ENCODE measurements around the gene PROB1.

Gene PROB1

GRCh38 chr5:139439013-139439903, 44.4 kb upstream of the PROB1 start, which contains the start of gene DNAJC18:
Gene DNAJC18 (minus strand): TSS chr5:139439525. CDS start chr5:139439445, 80 bp downstream.
- peak; percentile 83 for ATAC-seq
- TF ChIP-seq ZNF8 (CRISPR knock-in tag; IDR thresholded peaks at IDR 0.05) (no peak), TSHZ2 (CRISPR knock-in tag; IDR thresholded peaks at IDR 0.05) (0 out of 2 replicates have a peak, but pooled peaks have one; percentile 60), TCF4 (CRISPR knock-in tag; IDR thresholded peaks at IDR 0.05; ENCODE audit: borderline replicate concordance) (no peak), ZFP3 (CRISPR knock-in tag; IDR thresholded peaks at IDR 0.05) (peak; percentile 54; the same call in 1 of the 2 replicates)

- ATAC-seq, result no peak
- TF ChIP-seq SNAI2 (CRISPR knock-in tag; IDR thresholded peaks at IDR 0.05) (no peak), ZFP30 (CRISPR knock-in tag; IDR thresholded peaks at IDR 0.05) (no peak), BACH2 (CRISPR knock-in tag; IDR thresholded peaks at IDR 0.05; ENCODE audit: borderline replicate concordance) (no peak), OSR1 (CRISPR knock-in tag; IDR thresholded peaks at IDR 0.05) (no peak), ZC3H10 (CRISPR knock-in tag; IDR thresholded peaks at IDR 0.05) (no peak), CSDC2 (CRISPR knock-in tag; IDR thresholded peaks at IDR 0.05) (no peak), PPARA (CRISPR knock-in tag; IDR thresholded peaks at IDR 0.05; ENCODE audit: borderline replicate concordance) (no peak), ARNTL (CRISPR knock-in tag; IDR thresholded peaks at IDR 0.05; ENCODE audit: borderline replicate concordance, low read depth) (no peak), GLIS3 (CRISPR knock-in tag; IDR thresholded peaks at IDR 0.05) (no peak), ESRRG (CRISPR knock-in tag; IDR thresholded peaks at IDR 0.05) (no peak), PATZ1 (CRISPR knock-in tag; IDR thresholded peaks at IDR 0.05; ENCODE audit: borderline replicate concordance) (no peak), ZNF8 (CRISPR knock-in tag; IDR thresholded peaks at IDR 0.05) (no peak), ZNF70 (CRISPR knock-in tag; IDR thresholded peaks at IDR 0.05) (no peak), CSRNP3 (CRISPR knock-in tag; IDR thresholded peaks at IDR 0.05) (no peak), TCF4 (CRISPR knock-in tag; IDR thresholded peaks at IDR 0.05; ENCODE audit: borderline replicate concordance) (no peak)
Measured at GRCh38 chr5:139438707-139439012, 43.8 kb upstream of the PROB1 start.

- no peak for TF ChIP-seq OSR1 (CRISPR knock-in tag; IDR thresholded peaks at IDR 0.05)
- no peak for TF ChIP-seq CSDC2 (CRISPR knock-in tag; IDR thresholded peaks at IDR 0.05)
- TF ChIP-seq TSHZ2 (CRISPR knock-in tag; IDR thresholded peaks at IDR 0.05), result no peak
- no peak for TF ChIP-seq ZFP3 (CRISPR knock-in tag; IDR thresholded peaks at IDR 0.05)
- TF ChIP-seq PPARA (CRISPR knock-in tag; IDR thresholded peaks at IDR 0.05; ENCODE audit: borderline replicate concordance), result no peak
- no peak for TF ChIP-seq BACH2 (CRISPR knock-in tag; IDR thresholded peaks at IDR 0.05; ENCODE audit: borderline replicate concordance)
- TF ChIP-seq ZFP30 (CRISPR knock-in tag; IDR thresholded peaks at IDR 0.05), result no peak
- TF ChIP-seq ZC3H10 (CRISPR knock-in tag; IDR thresholded peaks at IDR 0.05), result no peak
- TF ChIP-seq ZNF70 (CRISPR knock-in tag; IDR thresholded peaks at IDR 0.05), result no peak
- TF ChIP-seq RARB (CRISPR knock-in tag; IDR thresholded peaks at IDR 0.05), result no peak
- TF ChIP-seq TCF4 (CRISPR knock-in tag; IDR thresholded peaks at IDR 0.05; ENCODE audit: borderline replicate concordance), result no peak
- no peak for TF ChIP-seq POU6F1 (CRISPR knock-in tag; IDR thresholded peaks at IDR 0.05; ENCODE audit: borderline replicate concordance, low read depth)
- TF ChIP-seq ESRRG (CRISPR knock-in tag; IDR thresholded peaks at IDR 0.05), result no peak
- TF ChIP-seq CREB5 (CRISPR knock-in tag; IDR thresholded peaks at IDR 0.05; ENCODE audit: low read depth), result no peak
- no peak for TF ChIP-seq ISL1 (CRISPR knock-in tag; IDR thresholded peaks at IDR 0.05)
- TF ChIP-seq ZNF565 (CRISPR knock-in tag; conservative IDR thresholded peaks at IDR 0.05; ENCODE audit: low read depth), result no peak
- no peak for ATAC-seq
Measured at GRCh38 chr5:139435676-139436075, 40.8 kb upstream of the PROB1 start.

Data from SK-N-SH treated with all-trans-retinoic acid at 6 μM for 48 hours (cell line).